Motor neuron (in vitro differentiated cells): Measurements from ENCODE around the gene TTLL8. TPM values are rescaled to one million over a fixed set of nuclear protein-coding genes. Genes with fewer than 3 reads are reported as not detected.

ENCODE experiments used
- ATAC-seq, 8 experiments: fragments of 200-7000 bp; cut with Tn5 transposase; replicated peaks in 6 of 8; 2 replicates each; pipeline ENCODE4 v1.8.0; 2021; ENCODE audit warnings: mild to moderate bottlenecking in 8 of 8, moderate library complexity in 8 of 8
- H3K27ac ChIP-seq, 2 donors: fragments of 250-450 bp; sonication (Bioruptor Pico); 2 replicates each; pipeline ENCODE4 v1.9.0; 2021; ENCODE audit warnings: antibody characterized with exemption in 2 of 2, mild to moderate bottlenecking in 2 of 2, moderate library complexity in 1 of 2
- H3K4me1 ChIP-seq, 2 donors: fragments of 250-450 bp; sonication (Bioruptor Pico); replicated peaks in 1 of 2; 2 replicates each; pipeline ENCODE4 v1.6.1; 2021; ENCODE audit warnings: antibody characterized with exemption in 2 of 2, mild to moderate bottlenecking in 2 of 2, moderate library complexity in 1 of 2
- H3K4me3 ChIP-seq, 5 donors: fragments of 250-450 bp; sonication (Bioruptor Pico); 2 replicates each; pipeline ENCODE4 v1.9.0; 2021; ENCODE audit warnings: antibody characterized with exemption in 5 of 5, mild to moderate bottlenecking in 5 of 5, moderate library complexity in 4 of 5
- WGBS, 10 experiments: fragments of 450-650 bp; shearing (Covaris generic); methylation state at CpG; one replicate each; pipeline ENCODE4 v1.0.0; 2022; 5-methylcytosine and 5-hydroxymethylcytosine counted together
- in situ Hi-C, 9 experiments: fragments of 400-800 bp; cut with MboI; loops; one replicate each; pipeline ENCODE4 v1.15.0; 2021; ENCODE audit warnings: low sequenced_read_pairs in 9 of 9, low pct_unique_long_range_greater_than_20kb in 2 of 9; ENCODE audit not compliant: unreplicated experiment in 9 of 9
- total RNA-seq, 8 experiments: library from RNA; unstranded; fragments of 300-600 nt; gene quantifications; 2 replicates each; pipeline versions ENCODE4 v1.2.3 to v1.2.4, GENCODE V29; 2022

The TTLL8 gene
- total RNA-seq, 8 experiments from 2014 or later = 0.09 to 0.17 TPM; not detected in 6

DNA sequence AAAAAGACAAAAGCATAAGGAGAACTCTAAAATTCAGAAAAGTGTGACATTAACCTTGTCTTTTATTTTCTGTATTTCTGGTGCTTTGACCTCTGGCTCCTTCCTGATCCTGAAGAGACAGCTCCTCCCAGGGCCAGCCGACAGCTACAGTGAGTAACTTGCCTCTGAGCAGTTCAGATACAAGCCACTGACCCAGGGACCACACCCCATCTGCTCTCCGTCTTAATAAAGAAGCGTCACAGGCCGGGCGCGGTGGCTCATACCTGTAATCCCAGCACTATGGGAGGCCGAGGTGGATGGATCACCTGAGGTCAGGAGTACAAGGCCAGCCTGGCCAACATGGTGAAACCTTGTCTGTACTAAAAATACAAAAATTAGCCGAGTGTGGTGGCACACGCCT is 20.7 kb upstream of the TTLL8 start:
- Histone ChIP-seq H3K27ac (no peak overlapping the region), H3K4me3 (no peak overlapping the region), H3K4me1 (peaks cover 0 to 11% of the 10 kb centered on the region in 2 donors)
- 60 to 93% (median 83%) methylated on average over 1 to 9 of the region's 9 CpGs; no CpG with 5 or more reads in 4 of the 10 experiments for WGBS, 10 experiments
- in situ Hi-C loops = no loop called here
- peak in 1 of 8 experiments; percentile 57 for ATAC-seq

DNA sequence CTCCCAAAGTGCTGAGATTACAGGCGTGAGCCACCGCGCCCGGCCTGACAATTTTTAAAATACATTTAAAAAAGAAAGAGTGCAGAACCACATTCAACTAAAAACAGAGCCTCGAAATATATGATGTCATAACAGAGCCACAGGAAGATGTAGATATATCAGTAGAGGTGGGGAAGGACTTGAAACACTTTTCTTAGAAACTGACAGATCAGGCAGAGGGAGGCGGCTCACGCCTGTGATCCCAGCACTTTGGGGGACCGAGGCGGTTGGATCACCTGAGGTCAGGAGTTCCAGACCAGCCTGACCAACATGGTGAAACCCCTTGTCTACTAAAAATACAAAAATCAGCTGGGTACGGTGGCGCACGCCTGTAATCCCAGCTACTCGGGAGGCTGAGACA is 20.1 kb upstream of the TTLL8 start:
- Histone ChIP-seq H3K4me1 (peaks cover 0 to 11% of the 10 kb centered on the region in 2 donors), H3K4me3 (no peak overlapping the region), H3K27ac (no peak overlapping the region)
- ATAC-seq = no peak
- in situ Hi-C loops = no loop called here
- 88 to 100% (median 94%) methylated on average over 1 to 13 of the region's 13 CpGs; no CpG with 5 or more reads in 3 of the 10 experiments for WGBS, 10 experiments

DNA sequence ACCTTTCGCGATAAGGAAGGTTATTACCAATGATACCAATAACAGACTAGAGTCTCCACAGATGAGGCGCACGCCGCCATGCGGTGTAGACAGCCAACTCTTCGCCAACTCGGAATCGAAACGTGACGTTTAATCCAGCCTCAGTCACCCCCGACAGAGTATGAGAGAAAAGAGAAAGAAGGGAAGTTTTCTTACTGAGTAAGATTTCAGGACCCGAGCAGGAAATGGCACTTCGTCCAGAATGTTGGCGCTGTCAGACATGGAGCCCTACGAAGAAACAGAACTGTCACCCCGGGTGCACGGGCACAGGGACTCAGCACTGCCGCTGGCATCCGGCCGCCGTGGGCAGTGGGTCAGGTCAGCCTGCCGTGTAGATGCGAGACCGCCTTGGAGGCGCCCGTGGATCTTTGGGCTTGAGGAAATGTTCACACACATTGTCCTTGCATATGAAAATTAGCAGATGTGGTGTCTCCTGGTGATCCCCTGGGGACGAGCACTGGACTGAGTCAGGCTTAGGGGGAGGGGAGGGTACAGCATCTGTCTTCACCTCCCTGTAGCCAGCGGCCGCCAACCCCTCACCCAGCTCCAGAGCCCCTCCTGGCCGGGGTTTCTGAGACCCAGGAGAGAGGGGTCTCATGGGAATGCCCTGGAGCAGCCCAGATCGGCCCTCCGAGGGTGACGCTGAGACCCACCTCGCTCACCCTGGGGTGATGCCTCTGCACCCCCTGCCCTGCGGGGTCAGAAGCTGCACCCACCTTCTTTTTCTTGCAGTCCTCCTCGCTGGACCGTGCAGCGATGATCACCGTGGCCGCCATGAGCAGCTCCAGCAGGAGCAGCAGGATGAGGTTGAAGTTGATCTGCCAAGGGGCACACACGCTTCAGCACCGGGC is 18.8 kb upstream of the TTLL8 start:
- WGBS, 10 experiments = 75 to 93% (median 90%) methylated on average over 2 to 28 of the region's 43 CpGs; no CpG with 5 or more reads in 4 of the 10 experiments
- no peak overlapping the region for H3K4me3 ChIP-seq
- ATAC-seq = peak in 3 of 8 experiments; percentile 13 to 16 (median 16)
- in situ Hi-C loops = no loop called here
- H3K4me1 ChIP-seq = peaks cover 0 to 11% of the 10 kb centered on the region in 2 donors
- no peak overlapping the region for H3K27ac ChIP-seq

GRCh38 chr22:50074551-50075530 is 16.7 kb upstream of the TTLL8 start:
- Histone ChIP-seq H3K4me3 (no peak overlapping the region), H3K27ac (no peak overlapping the region), H3K4me1 (peaks cover 0 to 11% of the 10 kb centered on the region in 2 donors)
- in situ Hi-C loops = no loop called here
- WGBS, 10 experiments = 63 to 100% (median 84%) methylated on average over 1 to 11 of the region's 32 CpGs; no CpG with 5 or more reads in 6 of the 10 experiments
- ATAC-seq = peak; percentile 55 to 87 (median 82)

DNA sequence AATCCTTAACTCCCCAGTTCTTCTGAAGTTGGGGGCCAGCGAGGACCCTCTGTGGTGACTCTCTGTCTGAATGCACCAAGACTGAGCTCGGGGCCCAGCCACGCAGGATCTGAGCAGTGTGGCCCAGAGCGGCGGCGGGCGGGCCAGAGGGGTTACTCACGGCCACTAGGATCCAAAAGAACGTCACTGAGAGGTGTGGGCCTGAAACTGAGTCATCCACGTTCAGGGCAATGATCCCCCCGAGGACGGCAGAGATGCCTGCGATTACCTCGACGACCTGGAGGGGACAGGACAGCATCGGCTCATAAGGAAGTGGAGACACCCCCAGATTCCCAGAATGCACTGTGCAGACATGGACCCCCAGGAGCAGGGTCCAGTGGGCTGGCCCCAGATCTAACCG is 16.0 kb upstream of the TTLL8 start:
- in situ Hi-C loops = no loop called here
- ATAC-seq = peak in 4 of 8 experiments; percentile 5 to 30 (median 12)
- Histone ChIP-seq H3K27ac (no peak overlapping the region), H3K4me1 (peaks cover 0 to 11% of the 10 kb centered on the region in 2 donors), H3K4me3 (no peak overlapping the region)
- 46 to 90% (median 80%) methylated on average over 1 to 3 of the region's 17 CpGs; no CpG with 5 or more reads in 5 of the 10 experiments for WGBS, 10 experiments

DNA sequence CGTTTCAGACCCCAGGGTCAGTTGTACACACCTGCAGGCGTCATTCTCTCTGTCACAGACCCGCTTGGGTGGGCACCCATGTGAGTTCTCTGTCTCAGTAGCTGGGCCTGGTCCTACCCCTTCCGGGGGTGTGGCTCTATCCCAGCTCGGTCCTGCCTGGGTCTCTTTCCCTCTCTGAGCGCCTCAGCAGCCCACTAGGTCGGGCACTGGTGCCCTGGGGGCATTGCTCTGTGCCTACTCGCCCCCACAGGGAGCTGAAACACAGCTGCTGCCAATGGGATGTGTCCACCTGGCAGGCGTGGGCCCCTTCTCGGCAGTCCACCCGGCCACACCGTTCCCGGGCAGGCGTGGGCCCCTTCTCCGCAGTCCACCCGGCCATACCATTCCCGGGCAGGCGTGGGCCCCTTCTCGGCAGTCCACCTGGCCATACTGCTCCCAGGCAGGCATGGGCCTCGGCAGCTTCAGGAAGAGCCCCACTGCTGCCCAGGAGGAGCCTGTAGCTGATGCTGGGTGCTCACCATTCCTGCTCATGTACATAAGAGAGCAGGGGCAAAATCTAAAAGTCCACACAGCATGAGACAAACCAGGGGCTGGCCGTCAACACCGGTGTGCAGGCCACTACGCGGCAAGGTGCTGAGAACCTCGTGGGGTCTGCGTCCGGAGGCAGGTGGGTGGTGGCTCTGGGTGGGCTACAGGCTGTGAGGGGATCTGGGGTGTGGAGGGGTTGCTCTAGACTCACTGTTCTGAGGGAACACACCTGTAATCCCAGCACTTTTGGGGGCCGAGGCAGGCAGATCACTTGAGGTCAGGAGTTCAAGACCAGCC is 14.8 kb upstream of the TTLL8 start:
- H3K27ac ChIP-seq = no peak overlapping the region
- peaks cover 0 to 11% of the 10 kb centered on the region in 2 donors for H3K4me1 ChIP-seq
- WGBS, 10 experiments = 46 to 100% (median 90%) methylated on average over 1 to 7 of the region's 28 CpGs; no CpG with 5 or more reads in 6 of the 10 experiments
- no peak for ATAC-seq
- H3K4me3 ChIP-seq = no peak overlapping the region
- in situ Hi-C loops = no loop called here

DNA sequence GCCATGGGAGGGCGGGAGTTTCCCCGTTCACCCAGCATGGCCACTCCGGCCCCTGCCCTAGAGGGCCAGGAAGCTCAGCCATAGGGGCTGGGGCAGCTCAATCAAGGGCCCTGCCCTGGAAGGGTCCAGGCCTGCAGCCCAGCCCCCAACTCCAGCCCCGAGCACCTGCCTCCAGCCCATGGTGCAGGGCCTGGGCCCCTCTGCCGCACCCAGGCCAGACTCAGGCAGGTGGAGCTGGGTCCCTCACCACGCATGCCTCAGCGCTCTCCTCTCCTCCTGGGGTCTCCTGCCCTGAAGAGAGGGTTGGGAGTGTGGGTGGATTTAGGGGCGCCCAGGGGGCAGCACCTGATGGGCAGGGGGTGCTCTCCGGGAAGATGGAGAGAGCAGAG is 14.1 kb upstream of the TTLL8 start:
- ATAC-seq = no peak
- H3K4me3 ChIP-seq = no peak overlapping the region
- H3K27ac ChIP-seq = no peak overlapping the region
- WGBS, 10 experiments = 80% methylated on average over 1 of the region's 9 CpGs; no CpG with 5 or more reads in 9 of the 10 experiments
- H3K4me1 ChIP-seq = peaks cover 0 to 11% of the 10 kb centered on the region in 2 donors
- in situ Hi-C loops = no loop called here

DNA sequence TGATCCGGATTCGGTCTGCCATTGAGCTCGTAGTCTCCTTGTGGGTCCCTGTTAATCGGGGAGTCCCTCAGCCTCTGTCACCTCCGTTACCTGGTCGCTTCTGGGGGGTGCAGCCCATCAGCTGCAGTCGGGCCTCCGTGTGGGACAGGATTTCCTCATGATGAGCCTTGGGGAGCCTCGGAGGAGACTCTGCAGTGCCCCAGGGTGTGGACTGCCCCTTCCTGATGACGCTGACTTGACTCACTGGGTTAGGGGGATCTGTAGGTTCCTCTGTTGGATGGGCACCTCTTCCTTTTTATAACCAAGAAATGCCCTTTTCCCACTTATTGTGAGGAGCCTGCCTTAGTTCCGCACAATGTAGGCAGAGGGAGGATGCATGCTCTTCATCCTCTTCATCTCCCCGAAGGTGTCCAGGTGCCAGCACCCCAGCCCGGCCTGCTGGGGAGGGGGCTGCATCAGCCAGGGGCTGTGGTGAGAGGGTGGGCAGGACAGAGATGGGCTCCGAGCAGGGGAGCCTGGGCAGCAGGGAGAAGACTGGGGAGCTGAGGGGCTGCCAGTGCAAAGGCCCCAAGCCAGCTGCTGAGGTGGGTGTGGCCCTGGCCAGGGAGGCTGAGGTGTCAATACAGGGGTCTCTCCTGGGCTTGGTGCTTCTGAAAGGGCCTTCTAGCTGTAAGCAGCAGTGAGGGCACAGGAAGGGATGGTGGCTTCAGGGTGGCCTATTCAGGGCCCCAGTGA is 13.5 kb upstream of the TTLL8 start:
- Histone ChIP-seq H3K27ac (no peak overlapping the region), H3K4me3 (no peak overlapping the region), H3K4me1 (peaks cover 0 to 11% of the 10 kb centered on the region in 2 donors)
- ATAC-seq = no peak
- WGBS, 10 experiments = 60 to 92% (median 79%) methylated on average over 1 to 6 of the region's 14 CpGs; no CpG with 5 or more reads in 4 of the 10 experiments
- in situ Hi-C loops = no loop called here

- in situ Hi-C loops = no loop called here
- Histone ChIP-seq H3K4me3 (no peak overlapping the region), H3K27ac (no peak overlapping the region), H3K4me1 (peaks cover 0 to 11% of the 10 kb centered on the region in 2 donors)
- no peak for ATAC-seq
- WGBS, 10 experiments = 67 to 79% (median 74%) methylated on average over 1 to 4 of the region's 8 CpGs; no CpG with 5 or more reads in 6 of the 10 experiments
Measured at GRCh38 chr22:50070366-50070765, 12.3 kb upstream of the TTLL8 start.

- 33 to 100% (median 84%) methylated on average over 1 to 4 of the region's 11 CpGs; no CpG with 5 or more reads in 4 of the 10 experiments for WGBS, 10 experiments
- H3K4me3 ChIP-seq = no peak overlapping the region
- no peaks in the 10 kb centered on the region for H3K4me1 ChIP-seq
- no peak for ATAC-seq
- in situ Hi-C loops = no loop called here
- no peak overlapping the region for H3K27ac ChIP-seq
Measured at GRCh38 chr22:50068096-50068495, 10.0 kb upstream of the TTLL8 start.

- in situ Hi-C loops = no loop called here
- 0 to 63% methylated on average over 2 to 3 of the region's 8 CpGs; no CpG with 5 or more reads in 8 of the 10 experiments for WGBS, 10 experiments
- Histone ChIP-seq H3K27ac (no peak overlapping the region), H3K4me1 (no peaks in the 10 kb centered on the region), H3K4me3 (no peak overlapping the region)
- ATAC-seq = no peak
Measured at GRCh38 chr22:50067244-50067643, 9.1 kb upstream of the TTLL8 start.
